Fibroblast of skin of left quadriceps (primary cell): Measurements from ENCODE around the gene MAG.

Experiments
- DNase-seq, 2 experiments: peaks; one replicate each; pipeline ENCODE4 v3.0.0-alpha.2; 2013; ENCODE audit warnings: low read depth in 2 of 2

MAG gene

GRCh38 chr19:35299523-35300338, 7.8 kb downstream of the MAG start:
- DNase-seq, result no peak

DNA sequence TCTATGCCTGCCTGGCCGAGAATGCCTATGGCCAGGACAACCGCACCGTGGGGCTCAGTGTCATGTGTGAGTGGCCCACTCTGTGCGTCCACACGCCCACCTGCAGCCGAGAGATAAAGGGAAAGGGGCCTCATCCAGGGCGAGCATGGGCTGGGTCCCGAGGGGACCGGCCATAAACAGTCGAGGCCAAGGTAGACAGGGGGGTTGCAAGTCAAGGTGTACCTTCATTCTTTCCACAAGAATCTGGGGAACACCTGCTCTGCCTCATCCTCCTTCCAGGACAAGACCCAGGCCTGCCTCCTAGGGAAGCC, 8.3 kb downstream of the MAG start:
- no peak for DNase-seq

GRCh38 chr19:35301961-35302360, 10.0 kb downstream of the MAG start:
- no peak for DNase-seq

GRCh38 chr19:35302446-35302845, 10.5 kb downstream of the MAG start:
- no peak for DNase-seq

GRCh38 chr19:35303357-35303915, 11.5 kb downstream of the MAG start:
- DNase-seq, result no peak

DNA sequence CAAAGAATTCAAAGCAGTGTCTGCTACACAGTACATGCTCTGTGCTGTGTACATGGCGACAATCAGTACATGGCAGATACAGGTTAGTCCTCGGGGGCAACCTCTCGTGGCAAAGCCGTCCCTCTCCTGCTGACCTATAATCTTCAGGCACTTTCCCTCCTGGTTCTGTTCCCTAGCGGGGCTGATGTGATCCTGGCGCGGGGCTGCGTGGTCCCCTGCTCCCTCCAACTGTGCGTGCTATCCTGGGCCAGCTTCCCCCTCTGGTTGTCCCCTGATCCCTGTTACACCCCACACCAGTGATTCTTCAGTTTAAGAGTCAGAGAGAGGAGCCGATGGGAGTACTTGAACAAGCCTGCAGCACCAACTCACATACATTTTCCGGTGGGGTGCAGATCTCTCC, 12.1 kb downstream of the MAG start:
- DNase-seq, result no peak

- no peak for DNase-seq
Observed at GRCh38 chr19:35305181-35305580, 13.2 kb downstream of the MAG start.

DNA sequence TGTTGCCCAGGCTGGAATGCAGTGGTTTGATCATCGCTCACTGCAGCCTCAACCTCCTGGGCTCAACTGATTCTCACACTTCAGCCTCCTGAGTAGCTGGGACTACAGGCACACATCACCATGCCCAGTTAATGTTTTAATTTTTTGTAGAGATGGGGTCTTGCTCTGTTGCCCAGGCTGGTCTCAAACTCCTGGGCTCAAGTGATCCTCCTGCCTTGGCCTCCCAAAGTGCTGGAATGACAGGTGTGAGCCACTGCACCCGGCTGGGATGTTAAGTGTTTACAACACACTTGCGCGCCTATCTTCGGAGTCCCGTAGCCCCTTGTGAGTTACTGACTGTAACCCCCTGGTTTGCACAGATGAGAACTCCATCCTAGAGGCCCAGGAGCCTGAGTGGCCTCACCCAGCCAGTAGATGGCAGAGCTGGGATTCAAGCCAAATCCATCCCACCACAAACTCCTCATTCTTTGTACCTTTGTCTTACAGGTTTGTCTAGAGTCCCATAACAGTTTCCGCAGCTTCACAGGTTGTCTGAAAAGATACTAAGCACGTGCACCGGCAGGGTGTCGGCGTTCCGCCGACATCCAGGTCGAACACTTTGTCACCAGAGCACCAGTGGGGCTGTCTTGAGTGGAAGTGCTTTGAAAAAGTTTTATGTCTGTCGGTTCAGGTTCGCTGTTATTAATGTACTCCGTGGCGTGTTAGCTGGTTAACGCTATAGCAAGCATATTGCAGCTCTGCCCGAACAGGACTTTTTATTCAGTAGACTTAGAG, 14.7 kb downstream of the MAG start:
- DNase-seq, result no peak

GRCh38 chr19:35307931-35308330, 16.0 kb downstream of the MAG start:
- DNase-seq, result no peak

DNA sequence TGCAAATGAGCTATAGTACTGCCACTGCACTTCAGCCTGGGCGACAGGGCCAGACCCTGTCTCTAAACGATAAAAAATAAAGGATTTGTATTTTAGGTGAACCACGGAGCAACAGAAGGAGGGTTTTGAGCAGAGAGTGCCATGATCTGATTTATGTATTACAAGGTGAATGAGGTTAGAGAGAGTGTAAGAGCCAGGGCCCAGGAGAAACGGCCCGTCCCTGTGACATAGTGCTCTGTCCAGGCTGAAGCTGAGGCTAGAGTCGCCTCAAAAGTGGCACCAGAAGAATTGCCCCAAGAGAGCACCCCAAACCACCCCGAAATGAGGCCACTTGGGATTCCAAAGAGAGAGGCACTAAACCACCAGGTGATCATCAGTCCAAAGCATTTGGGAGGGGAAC, 16.9 kb downstream of the MAG start:
- no peak for DNase-seq

DNA sequence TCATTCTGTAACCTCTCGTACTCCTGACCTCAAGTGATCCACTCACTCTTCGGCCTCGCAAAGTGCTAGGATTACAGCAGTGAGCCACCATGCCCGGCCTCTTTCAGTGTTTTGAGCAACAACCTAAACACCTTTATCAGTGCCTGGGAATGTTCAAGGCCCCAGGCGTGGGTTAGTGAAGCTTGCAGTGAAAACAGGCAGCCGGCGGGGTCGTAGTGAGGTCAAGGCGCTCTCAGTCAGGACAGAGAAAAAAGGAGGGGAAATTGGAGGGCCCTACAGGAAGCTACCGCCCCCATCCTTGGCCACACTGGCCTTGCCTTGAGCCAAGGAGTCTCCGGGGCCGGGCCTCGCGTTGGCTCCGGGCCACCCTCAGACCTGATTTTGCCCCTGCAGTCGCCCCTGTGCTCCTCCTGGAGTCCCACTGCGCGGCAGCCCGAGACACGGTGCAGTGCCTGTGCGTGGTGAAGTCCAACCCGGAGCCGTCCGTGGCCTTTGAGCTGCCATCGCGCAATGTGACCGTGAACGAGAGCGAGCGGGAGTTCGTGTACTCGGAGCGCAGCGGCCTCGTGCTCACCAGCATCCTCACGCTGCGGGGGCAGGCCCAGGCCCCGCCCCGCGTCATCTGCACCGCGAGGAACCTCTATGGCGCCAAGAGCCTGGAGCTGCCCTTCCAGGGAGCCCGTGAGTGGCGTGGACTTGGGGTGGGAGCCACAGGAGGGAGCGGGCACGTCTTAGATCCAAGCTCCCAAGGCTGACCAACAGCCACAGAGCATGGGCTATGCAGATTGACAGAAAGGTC, 17.7 kb downstream of the MAG start:
- no peak for DNase-seq

DNA sequence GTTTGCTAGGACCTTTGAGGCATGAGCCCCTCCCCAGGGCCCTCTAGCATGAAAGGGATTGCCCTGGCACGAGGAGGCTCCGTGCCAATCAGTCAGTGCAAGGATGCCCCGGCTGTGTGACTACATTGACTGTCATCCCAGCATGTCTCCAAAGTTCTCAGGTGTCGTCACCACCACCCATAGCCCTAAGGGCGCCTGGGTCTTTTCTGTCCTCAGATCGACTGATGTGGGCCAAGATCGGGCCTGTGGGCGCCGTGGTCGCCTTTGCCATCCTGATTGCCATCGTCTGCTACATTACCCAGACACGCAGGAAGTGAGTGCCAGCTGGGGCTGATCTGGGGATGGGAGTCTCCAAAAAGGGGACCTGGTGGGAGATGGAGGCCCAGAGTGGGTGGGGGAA, 18.4 kb downstream of the MAG start:
- DNase-seq, result no peak

DNA sequence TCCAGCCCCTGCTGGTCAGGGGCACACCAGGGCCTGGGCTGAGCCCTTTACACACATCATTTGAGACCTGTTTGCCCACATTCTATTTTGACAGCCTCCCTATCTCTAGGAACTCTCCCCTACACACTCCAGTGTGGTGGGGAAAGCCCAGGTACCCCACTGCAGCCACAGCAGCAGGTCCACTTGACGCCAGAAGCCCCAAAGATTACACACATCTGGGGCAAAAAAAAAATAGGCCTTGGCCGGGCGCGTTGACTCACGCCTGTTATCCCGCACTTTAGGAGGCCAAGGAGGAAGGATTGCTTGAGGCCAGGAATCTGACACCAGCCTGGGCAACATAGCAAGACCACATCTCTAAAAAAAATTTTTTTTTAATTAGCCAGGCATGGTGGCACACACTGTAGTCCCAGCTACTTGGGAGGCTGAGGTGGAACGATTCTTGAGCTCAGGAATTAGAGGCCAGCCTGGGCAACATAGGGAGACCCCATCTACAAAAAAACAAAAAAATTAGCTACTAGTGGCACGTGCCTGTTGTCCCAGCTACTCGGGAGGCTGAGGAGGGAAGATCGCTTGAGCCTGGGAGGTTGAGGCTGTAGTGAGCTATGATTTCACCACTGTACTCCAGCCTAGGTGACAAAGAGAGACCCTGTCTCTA, 19.0 kb downstream of the MAG start:
- DNase-seq, result no peak

DNA sequence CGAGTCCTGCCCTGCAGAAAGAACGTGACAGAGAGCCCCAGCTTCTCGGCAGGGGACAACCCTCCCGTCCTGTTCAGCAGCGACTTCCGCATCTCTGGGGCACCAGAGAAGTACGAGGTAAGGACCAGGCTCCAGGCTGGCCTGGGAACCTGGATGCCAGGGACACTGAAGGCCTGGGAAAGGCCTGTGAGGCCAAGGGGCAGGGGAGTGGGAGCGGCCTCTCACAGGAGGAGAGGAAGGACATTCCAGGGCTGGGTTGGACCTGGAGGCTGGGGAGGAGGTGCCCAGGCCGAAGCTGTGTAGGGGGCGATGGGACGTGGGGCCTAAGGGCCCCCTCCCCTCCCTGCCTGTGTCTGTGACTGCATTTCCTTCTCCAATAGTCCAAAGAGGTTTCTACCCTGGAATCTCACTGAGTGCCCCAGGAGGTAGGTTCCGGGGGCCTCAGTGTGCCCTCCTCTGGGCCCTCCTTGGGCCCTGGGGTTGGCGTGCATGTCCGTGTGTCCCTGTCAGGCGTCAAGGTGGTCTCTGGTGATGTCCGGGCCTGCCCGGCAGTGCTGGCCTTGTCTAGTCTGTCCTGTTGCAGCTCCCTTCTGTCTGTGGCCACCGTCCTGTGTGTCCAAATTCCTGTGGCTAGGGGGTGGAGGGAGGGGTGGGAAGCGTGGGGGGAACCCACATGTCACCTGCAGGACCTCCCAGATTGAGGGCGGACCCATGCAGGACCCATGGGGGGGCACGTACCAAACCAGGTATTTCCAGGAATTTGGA, 20.1 kb downstream of the MAG start:
- no peak for DNase-seq

DNA sequence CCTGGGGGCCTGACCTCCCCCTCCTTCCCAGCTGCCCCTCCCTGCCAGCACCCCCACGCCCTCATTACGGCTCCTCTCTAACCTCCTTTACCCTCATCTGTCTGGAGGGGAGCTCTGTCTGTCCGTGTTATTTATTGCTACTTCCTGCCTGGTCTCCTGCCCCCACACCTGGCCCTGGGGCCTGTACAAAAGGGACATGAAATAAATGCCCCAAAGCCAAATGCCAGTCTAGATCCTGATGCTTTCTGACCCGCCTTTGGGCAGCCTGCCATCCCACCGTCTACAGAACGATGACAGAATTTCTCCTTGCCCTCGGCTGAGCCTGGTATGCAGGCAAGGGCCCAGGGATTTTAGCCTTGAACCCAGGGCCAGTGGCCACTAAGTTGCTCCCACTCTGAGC, 21.6 kb downstream of the MAG start:
- no peak for DNase-seq

DNA sequence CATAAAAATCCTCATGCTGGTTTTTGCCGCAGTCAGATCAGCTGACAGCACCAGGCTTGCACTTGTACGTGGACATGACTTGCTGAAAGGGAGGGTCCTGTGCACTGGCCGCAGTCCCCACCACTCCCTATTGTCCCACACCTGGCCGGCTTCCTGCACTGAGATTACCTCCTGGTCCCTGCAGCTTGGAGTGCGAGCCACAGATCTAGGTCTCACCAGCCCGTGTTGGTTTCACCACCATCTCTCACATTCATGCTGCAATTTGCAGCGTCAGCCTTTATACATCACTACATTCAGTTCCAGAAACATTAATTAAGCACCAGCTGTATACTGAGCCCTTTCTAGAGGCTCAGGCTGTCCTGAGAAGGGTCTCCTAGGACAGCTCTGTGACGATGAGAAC, 22.1 kb downstream of the MAG start:
- DNase-seq, result no peak

DNA sequence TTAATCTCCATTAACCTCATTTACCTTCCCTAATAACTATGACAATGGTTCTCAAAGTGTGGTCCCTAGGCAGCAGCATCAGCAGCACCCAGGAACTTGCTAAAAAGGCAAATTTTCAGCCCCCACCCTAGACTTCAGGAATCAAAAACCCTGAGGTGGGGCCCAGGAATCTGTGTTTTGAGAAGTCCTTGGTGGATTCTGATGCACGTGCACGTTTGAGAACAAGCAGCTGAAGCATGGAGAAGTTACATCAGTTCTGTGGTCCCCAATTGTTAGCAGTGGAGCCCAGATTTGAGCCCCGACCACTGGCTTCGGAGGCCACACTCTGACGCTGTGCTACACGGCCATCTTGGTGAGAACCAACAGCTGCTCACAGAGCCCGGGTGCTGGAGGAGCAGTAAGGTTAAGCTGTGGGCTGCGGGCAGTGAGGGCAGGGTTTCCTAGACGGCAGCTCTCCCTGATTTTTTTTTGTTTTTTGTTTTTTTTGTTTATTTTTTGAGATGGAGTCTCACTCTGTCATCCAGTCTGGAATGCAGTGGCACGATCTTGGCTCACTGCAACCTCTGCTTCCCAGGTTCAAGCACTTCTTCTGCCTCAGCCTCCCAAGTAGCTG, 23.0 kb downstream of the MAG start:
- DNase-seq, result no peak

GRCh38 chr19:35315883-35316282, 23.9 kb downstream of the MAG start:
- DNase-seq, result no peak

DNA sequence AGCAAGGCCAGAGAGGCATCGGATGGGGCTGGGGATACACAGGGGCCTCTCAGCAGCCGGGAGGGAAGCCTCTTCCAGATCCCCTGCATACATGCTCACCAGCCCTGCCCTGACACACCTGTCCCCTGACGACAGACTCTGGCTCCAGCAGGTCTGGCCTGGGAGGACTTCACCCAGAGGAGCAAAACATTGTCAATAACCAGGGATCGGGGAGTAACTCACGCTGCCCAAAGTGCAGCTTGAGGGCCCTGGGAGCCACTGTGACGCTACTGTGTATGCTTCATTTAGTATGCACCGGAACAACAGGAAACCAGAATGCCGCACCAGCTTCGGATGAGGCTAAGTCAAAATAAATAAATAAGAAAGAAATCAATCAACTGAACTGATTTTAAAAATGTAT, 24.6 kb downstream of the MAG start:
- DNase-seq, result no peak

DNA sequence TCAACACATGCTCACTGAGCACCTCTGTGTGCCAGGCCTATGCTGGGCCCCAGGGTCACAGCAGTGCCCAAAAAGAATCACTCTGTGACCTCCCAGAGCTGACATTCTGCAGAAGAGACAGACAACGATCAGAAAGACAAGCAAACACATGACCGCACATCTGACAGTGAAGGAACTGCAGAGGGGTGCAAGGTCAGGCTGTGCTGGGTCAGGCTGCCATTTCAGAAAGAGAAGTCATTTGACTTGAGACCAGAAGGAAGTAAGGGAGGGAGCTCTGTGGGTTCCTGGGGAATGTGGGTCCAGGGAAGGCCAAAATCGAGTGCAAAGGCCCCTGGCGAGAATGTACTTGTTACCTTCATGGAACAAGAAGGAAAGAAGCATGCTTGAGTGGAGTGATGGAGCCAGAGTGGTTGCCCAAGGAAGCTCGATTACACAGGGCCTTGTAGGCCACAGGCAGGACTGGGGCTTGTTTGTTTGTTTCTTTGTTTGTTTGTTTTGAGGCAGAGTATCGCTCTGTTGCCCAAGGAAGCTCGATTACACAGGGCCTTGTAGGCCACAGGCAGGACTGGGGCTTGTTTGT, 25.6 kb downstream of the MAG start:
- DNase-seq, result no peak
